Suppressor macrophage treated with lipopolysaccharide for 1 hour (primary cell): Measurements from ENCODE around the gene NELFA.
"Not testable (repeated sequence)": the region's sequence is repeated elsewhere in the genome, so short reads cannot be mapped to it uniquely, and the experiment has no call there.

Source experiments
- DNase-seq, 3 donors: peaks; one replicate each; pipeline ENCODE4 v3.0.0-alpha.2; 2020 to 2022

The NELFA gene

DNA sequence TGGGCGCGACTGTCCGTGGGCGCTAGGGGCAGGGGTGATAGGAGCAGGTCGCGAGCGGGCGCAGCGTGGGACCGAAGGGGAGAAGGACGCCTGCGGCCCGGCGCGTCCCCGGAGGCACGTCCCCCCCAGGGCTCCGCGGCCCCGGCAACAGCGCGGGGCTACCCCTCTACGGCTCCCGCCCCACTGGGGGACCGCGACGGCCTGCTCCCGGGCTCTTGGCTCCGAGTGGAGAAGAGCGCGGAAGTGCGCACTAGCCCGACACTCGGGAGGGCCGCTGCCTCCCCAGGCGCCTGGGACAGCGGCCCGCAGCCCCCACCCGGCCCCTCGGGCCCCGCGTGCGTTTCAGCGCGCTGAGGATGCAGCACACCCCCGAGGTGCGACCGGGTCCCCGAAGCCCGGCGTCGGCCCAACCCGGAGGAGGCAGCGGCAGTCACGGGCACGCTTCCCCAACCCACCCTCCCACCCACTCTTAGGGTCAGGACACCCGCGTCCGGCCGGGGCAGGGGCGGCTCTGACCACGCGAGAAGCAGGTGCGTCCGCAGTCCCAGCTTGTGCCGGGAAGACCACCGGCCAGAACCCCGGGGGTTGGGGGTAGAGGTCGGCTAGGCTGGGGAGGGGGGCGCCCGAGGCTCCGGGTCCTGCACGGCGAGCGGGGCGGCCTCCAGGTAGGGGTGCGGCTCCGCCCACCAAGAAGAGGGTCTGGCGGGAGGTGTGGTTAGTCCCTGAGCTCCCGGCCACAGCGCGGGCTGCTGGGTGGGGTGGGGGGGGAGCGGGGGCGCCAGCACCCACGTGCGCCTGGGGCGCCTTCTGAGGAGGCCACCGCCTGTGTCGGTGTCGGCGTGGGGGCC, 31.8 kb upstream of the NELFA start:
- peak in 1 of 3 donors; percentile 27 for DNase-seq

DNA sequence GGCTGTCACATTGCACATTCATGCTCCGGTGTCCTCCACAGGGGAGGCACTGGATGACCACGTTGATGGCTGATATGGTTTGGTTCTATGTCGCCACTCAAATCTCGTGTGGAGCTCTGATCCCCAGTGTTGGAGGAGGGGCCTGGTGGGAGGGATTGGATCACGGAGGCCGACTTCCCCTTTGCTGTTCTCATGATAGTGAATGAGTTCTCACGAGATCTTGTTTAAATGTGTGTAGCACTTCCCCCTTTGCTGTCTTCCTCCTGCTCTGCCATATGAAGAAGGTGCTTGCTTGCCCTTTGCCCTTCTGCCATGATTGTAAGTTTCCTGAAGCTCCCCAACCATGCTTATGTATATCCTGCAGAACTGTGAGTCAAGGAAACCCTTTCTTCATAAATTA, 28.1 kb upstream of the NELFA start:
- peak in 2 of 3 donors; percentile 40 to 45 for DNase-seq

DNA sequence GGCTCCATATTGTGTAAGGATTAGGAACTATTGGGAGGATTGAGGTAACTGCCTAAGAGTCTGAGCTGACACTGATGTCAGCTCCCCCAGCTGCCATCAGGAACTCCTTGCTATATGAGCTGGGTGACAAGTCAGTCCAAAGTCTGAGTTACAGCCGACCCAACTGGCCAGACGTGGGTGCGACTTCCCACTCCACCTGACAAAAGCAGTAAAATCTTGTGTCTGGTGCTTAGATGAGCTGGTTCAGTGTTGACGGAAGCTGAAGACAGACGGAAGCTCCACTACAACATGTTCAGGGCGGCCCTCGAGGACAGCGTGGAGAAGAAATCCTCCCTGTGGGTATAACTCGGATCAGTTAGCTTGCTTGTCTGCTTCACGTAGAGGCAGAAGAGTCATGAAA, 27.6 kb upstream of the NELFA start:
- DNase-seq: no peak

- not testable (repeated sequence) for DNase-seq
Observed at GRCh38 chr4:2031161-2031560, 22.4 kb upstream of the NELFA start.

- not testable (repeated sequence) for DNase-seq
Observed at GRCh38 chr4:2027120-2027519, 18.3 kb upstream of the NELFA start.

DNA sequence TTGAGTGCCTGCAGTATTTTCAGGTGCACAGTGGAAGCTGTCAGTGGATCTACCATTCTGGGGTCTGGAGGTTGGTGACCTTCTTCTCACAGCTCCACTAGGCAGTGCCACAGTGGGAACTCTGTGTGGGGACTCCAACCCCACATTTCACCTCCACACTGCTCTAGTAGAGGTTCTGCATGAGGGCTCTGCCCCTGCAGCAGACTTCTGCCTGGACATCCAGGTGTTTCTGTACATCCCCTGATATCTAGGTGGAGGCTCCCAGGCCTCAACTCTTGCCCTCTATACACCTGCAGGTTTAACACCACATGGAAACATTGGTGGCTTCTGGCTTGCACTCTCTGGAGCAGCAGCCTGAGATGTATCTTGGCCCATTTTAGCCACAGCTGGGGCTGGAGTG, 17.0 kb upstream of the NELFA start:
- no peak for DNase-seq

DNA sequence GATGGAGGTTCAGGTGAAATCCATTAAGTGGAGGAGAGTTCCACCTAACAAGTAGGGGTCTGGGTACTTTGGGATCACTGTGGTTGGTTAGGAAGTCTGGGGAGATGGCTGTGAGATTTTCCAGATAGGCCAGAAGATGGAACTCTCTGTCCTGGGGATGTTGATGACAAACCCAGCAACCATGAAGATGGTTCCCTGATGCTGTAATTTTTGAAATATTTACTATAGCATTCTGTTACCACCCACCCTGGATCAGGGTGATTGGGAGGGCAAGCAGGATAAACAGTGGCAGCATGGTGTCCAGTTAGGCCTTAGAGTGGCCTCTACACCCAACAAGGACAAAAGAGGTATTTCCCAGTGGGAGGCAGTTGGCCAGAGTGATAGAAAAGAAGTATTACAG, 15.9 kb upstream of the NELFA start:
- no peak for DNase-seq

DNA sequence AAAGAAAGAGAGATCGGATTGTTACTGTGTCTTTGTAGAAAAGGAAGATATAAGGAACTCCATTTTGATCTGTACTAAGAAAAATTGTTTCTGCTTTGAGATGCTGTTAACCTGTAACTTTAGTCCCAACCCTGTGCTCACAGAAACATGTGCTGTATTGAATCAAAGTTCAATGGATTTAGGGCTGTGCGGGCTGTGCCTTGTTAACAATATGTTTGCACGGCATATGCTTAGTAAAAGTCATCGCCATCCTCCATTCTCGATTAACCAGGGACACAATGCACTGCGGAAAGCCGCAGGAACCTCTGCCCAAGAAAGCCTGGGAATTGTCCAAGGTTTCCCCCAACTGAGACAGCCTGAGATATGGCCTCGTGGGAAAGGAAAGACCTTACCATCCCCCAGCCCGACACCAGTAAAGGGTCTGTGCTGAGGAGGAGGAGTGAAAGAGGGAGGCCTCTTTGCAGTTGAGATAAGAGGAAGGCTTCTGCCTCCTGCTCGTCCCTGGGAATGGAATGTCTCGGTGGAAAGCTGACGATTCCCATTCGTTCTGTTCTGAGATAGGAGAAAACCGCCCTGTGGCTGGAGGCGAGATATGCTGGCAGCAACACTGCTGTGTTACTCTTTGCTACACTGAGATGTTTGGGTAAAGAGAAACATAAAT, 12.7 kb upstream of the NELFA start:
- not testable (repeated sequence) for DNase-seq

GRCh38 chr4:2015008-2015407, 6.2 kb upstream of the NELFA start:
- no peak for DNase-seq

- peak; percentile 60 to 64 (median 61) for DNase-seq
Observed at GRCh38 chr4:2011583-2011982, 2.8 kb upstream of the NELFA start.

DNA sequence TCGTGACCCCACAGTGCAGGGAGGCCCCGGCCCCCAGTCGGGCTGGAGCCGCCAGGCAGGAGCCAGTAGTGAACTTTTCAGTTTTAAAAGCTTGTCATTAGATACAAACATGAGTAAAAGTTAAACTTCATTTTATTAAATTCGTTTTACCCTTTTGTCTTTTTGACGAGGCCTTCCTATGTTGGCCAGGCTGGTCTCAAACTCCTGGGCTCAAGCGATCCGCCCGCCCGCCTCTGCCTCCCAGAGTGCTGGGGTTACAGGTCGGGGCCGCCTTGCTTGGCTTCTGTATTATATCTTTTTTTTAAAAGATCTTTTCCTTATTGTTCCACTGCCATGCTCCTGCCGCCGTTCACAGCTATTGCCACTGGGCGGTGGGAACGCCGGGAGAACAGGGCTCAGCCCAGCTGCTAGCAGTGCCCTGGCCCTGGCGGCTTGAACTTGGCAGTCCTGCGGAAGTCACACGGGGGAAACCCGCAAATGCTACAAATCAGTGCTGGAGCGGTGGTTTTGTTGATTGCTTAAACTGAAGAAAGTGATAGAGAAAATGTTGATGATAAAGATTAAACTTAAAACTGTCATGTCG, 968 bp upstream of the NELFA start:
- peak; percentile 92 to 95 (median 95) for DNase-seq

DNA sequence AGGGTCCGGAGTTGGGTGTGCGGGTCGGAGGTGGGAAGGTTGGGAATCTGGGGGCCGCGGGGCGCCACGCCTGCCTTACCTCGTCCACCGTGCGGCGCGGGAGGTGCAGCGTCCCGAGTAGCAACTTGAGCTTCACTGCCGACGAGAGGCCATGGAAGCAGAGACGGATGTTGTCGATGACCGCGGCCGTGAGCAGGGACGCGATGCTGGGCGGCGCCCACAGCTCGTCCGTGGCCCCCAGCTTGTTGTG, 178 bp downstream of the NELFA start:
- no peak for DNase-seq

- peak; percentile 23 to 30 (median 28) for DNase-seq
Observed at GRCh38 chr4:2007804-2008670, 737 bp downstream of the NELFA start.

DNA sequence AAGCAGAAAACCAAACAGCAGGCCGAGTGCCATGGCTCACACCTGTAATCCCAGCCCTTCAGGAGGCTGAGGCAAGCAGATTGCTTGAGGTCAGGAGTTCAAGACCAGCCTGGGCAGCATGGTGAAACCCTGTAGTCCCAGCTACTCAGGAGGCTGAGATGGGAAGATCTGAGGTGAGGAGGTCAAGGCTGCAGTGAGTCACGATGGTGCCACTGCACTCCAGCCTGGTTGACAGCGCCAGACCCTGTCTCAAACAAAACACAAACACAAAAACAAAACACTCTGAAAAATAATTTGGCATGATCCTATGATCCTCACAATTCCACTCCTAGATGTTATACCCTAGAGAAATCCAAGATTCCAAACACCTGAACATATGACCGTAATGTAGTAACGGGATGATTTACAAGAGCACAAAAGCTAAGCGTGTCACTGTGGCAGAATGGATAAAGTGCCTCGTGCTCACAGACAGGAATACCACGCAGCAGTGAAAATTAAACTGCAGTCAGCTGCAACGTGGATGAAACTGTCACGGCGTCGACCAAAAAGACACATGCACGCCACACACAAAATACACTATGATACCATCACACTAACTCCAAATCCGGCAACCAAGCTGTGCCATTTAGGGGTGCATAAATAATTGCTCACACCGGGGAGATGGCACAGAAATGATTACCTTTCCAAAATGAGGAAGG, 1.7 kb downstream of the NELFA start:
- DNase-seq: no peak

DNA sequence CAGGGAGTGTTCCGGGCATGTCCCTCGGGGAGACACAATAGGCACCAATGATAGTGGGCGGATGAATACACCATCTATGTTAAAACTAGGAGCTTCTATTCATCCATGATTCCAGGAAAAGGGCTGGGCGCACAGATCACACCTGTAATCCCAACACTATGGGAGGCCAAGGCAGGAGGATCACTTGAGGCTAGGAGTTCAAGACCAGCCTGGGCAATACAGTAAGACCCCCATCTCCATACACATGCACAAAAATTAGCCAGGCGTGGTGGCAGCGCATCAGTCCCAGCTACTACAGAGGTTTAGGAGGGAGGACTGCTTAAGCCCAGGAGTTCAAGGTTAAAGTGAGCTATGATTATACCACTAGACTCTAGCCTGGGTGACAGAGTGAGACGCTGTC, 2.4 kb downstream of the NELFA start:
- no peak for DNase-seq

DNA sequence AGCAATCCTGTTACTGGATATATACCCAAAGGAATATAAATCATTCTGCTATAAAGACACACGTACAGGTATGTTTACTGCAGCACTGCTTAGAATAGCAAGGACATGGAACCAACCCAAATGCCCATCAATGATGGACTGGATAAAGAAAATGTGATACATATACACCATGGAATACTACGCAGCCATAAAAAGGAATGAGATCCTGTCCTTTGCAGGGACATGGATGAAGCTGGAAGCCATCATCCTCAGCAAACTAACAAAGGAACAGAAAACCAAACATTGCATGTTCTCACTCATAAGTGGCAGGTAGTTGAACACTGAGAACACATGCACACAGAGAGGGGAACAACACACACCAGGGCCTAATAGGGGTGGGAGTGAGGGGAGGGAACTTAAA, 5.4 kb downstream of the NELFA start:
- not testable (repeated sequence) for DNase-seq

DNA sequence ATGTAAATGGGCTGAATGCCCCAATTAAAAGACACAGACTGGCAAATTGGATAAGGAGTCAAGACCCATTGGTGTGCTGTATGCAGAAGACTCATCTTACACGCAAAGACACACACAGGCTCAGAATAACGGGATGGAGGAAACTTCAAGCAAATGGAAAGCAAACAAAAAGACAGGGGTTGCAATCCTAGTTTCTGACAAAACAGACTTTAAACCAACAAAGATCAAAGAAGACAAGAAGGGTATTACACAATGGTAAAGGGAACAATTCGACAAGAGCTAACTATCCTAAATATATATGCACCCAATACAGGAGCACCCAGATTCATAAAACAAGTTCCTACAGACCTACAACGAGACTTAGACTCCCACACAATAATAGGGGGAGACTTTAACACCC, 9.5 kb downstream of the NELFA start:
- DNase-seq: not testable (repeated sequence)

DNA sequence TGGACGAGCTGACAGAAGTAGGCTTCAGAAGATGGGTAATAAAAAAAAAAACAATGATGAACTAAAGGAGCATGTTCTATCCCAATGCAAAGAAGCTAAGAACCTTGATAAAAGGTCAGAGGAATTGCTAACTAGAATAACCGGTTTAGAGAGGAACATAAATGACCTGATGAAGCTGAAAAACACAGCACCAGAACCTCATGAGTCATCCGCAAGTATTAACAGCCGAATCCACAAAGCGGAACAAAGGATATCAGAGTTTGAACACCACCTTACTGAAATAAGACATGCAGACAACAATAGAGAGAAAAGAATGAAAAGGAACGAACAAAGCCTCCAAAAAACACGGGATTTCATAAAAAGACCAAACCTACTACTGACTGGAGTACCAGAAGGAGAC, 10.5 kb downstream of the NELFA start:
- DNase-seq: no peak

- DNase-seq: no peak
Observed at GRCh38 chr4:1997712-1998111, 11.1 kb downstream of the NELFA start.

GRCh38 chr4:1996866-1997611, 11.7 kb downstream of the NELFA start:
- DNase-seq: no peak

DNA sequence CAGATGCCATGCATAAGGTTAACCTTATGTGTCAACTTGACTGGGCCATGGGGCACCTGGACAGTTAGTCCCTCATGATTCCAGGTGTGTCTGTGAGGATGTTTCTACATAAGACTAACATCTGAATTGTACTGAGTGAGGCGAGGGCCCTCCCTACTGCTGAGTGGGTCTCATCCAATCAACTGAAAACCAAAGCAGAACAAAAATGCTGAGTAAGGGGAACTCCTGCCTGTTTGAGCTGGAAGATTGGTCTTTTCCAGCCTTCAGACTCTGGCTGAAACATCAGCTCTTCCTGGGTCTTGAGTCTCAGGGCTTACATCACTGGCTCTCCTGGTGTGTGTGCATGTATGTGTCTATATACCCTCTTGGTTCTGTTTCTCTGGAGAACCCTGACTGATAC, 13.8 kb downstream of the NELFA start:
- no peak for DNase-seq
